K562 (cell line): Measurements from ENCODE around the gene EPHB6. TPM values are rescaled to one million over a fixed set of nuclear protein-coding genes. Genes with fewer than 3 reads are reported as not detected.

ENCODE experiments used
- CBX1 ChIP-seq: sonication (generic); IDR thresholded peaks from 2 replicates; pipeline ENCODE4 v1.6.1; 2016; ENCODE audit warnings: antibody characterized with exemption, low read depth, mild to moderate bottlenecking
- CTCF ChIP-seq, 3 experiments: IDR thresholded peaks in 2 of 3; conservative IDR thresholded peaks in 1 of 3; 2 replicates each; pipeline ENCODE4 v1.5.1; 2011 to 2012; ENCODE audit warnings: low read length in 3 of 3, mild to moderate bottlenecking in 3 of 3, control low read depth in 2 of 3, improper control_type of control experiment in 1 of 3, inconsistent platforms in 1 of 3, low read depth in 1 of 3, mixed read lengths in 1 of 3, moderate library complexity in 1 of 3; ENCODE audit not compliant: insufficient read depth in 2 of 3
- FOXK2 ChIP-seq, 2 experiments: fragments of 450-650 bp; IDR thresholded peaks in 1 of 2; conservative IDR thresholded peaks in 1 of 2; 2 replicates each; pipeline ENCODE4 v1.6.1; 2016; ENCODE audit warnings: low read depth in 2 of 2, mild to moderate bottlenecking in 1 of 2
- GABPB2 ChIP-seq: fragments of 250-450 bp; sonication (Bioruptor Pico); conservative IDR thresholded peaks from 2 replicates; pipeline ENCODE4 v1.5.1; 2021; ENCODE audit warnings: mild to moderate bottlenecking
- JUN ChIP-seq, 2 experiments: sonication (generic) in 1 of 2; formaldehyde crosslinking in 1 of 2; IDR thresholded peaks; 2 replicates each; pipeline versions ENCODE4 v1.6.1 to v1.8.0; 2012 to 2022; ENCODE audit warnings: borderline replicate concordance in 2 of 2, mild to moderate bottlenecking in 2 of 2, improper control_type of control experiment in 1 of 2, low read depth in 1 of 2, low read length in 1 of 2, missing genetic modification reagents in 1 of 2
- KAT7 ChIP-seq: sonication (generic); formaldehyde crosslinking; IDR thresholded peaks from 2 replicates; pipeline ENCODE4 v1.8.0; 2022; ENCODE audit warnings: missing genetic modification reagents, mild to moderate bottlenecking, borderline replicate concordance
- KLF6 ChIP-seq: fragments of 250-450 bp; sonication (Bioruptor Pico); IDR thresholded peaks from 2 replicates; pipeline ENCODE4 v1.4.0; 2020; ENCODE audit warnings: mild to moderate bottlenecking, moderate library complexity, borderline replicate concordance
- MAFK ChIP-seq: IDR thresholded peaks from 2 replicates; pipeline ENCODE4 v1.6.1; 2011; ENCODE audit warnings: low read length, improper control_type of control experiment
- MLLT1 ChIP-seq, 2 experiments: fragments of 450-650 bp; IDR thresholded peaks; 2 replicates each; pipeline ENCODE4 v1.6.1; 2016
- MXD1 ChIP-seq: fragments of 250-450 bp; sonication (Bioruptor Pico); IDR thresholded peaks from 2 replicates; pipeline ENCODE4 v1.8.0; 2021; ENCODE audit warnings: borderline replicate concordance, mild to moderate bottlenecking, moderate library complexity; ENCODE audit not compliant: poor library complexity, severe bottlenecking
- MXI1 ChIP-seq: IDR thresholded peaks from 2 replicates; pipeline ENCODE4 v1.6.1; 2011; ENCODE audit warnings: low read depth, mild to moderate bottlenecking, improper control_type of control experiment, low read length
- NFATC3 ChIP-seq: fragments of 450-650 bp; IDR thresholded peaks from 2 replicates; pipeline ENCODE4 v1.6.1; 2017; ENCODE audit warnings: mild to moderate bottlenecking
- NR0B1 ChIP-seq: fragments of 450-650 bp; IDR thresholded peaks from one replicate; pipeline ENCODE4 v1.6.1; 2018; ENCODE audit warnings: mild to moderate bottlenecking, moderate library complexity; ENCODE audit not compliant: partially characterized antibody
- NR4A1 ChIP-seq, 2 experiments: fragments of 250-450 bp in 1 of 2; fragments of 450-650 bp in 1 of 2; sonication (Bioruptor Pico) in 1 of 2; IDR thresholded peaks; 2 replicates each; pipeline versions ENCODE4 v1.4.0 to v1.6.1; 2016 to 2020; ENCODE audit warnings: mild to moderate bottlenecking in 2 of 2, missing compliant biosample characterization in 1 of 2, missing genetic modification characterization in 1 of 2, moderate library complexity in 1 of 2
- RB1 ChIP-seq: fragments of 450-650 bp; IDR thresholded peaks from 2 replicates; pipeline ENCODE4 v1.6.1; 2017; ENCODE audit warnings: low read depth, mild to moderate bottlenecking
- SNAPC5 ChIP-seq: fragments of 250-450 bp; sonication (Bioruptor Pico); IDR thresholded peaks from 2 replicates; pipeline ENCODE4 v1.8.0; 2021; ENCODE audit warnings: moderate library complexity, mild to moderate bottlenecking, inconsistent platforms
- ZBTB9 ChIP-seq: fragments of 450-650 bp; formaldehyde crosslinking; IDR thresholded peaks from 2 replicates; pipeline ENCODE4 v1.4.0; 2020; ENCODE audit warnings: mild to moderate bottlenecking, moderate library complexity
- ZNF12 ChIP-seq: sonication (generic); formaldehyde crosslinking; IDR thresholded peaks from 2 replicates; pipeline ENCODE4 v1.4.0; 2020; ENCODE audit warnings: mild to moderate bottlenecking, missing genetic modification reagents
- ZNF140 ChIP-seq: fragments of 250-450 bp; sonication (Bioruptor Pico); IDR thresholded peaks from 2 replicates; pipeline ENCODE4 v1.8.0; 2021; ENCODE audit warnings: moderate library complexity, mild to moderate bottlenecking, inconsistent platforms
- ZNF232 ChIP-seq: sonication (generic); formaldehyde crosslinking; IDR thresholded peaks from 2 replicates; pipeline ENCODE4 v1.8.0; 2022; ENCODE audit warnings: mild to moderate bottlenecking, missing genetic modification reagents
- polyA plus RNA-seq, 8 experiments: library from polyadenylated mRNA; depleted of rRNA in 4 of 8; stranded (reverse) in 5 of 8; unstranded in 3 of 8; fragments of >200 nt; fragmentation: Nextera tagmentation in 2 of 8; fragmentation: Illumina TruSeq in 1 of 8; extraction: Ambion mirVana in 2 of 8; extraction: Trizol in 1 of 8; gene quantifications; 2 replicates each; pipeline versions ENCODE4 v1.2.1 to v1.2.3, GENCODE V29; 2011 to 2014; ENCODE audit warnings: inconsistent platforms in 1 of 8, missing spikeins in 1 of 8
- total RNA-seq, 7 experiments: library from RNA; depleted of rRNA in 6 of 7; stranded (reverse); fragments of >200 nt in 6 of 7; fragmentation: Illumina TruSeq in 2 of 7; extraction: Trizol in 2 of 7; gene quantifications; 2 replicates each; pipeline versions ENCODE4 v1.2.1 to v1.2.3, GENCODE V29; 2011 to 2021; ENCODE audit warnings: low replicate concordance in 1 of 7

EPHB6 gene
- total and polyA plus RNA-seq, 9 of the 15 experiments (the other 6 are each of a cell fraction or from before 2014, with no cell fraction given), result 1.4 to 123 (median 7.6) TPM

GRCh38 chr7:142853739-142854371 is 1.0 kb upstream of the EPHB6 start (continued):
- TF ChIP-seq MXD1, result no peak
- TF ChIP-seq SNAPC5 (CRISPR knock-in tag), result no peak
- TF ChIP-seq KAT7 (CRISPR knock-in tag), result no peak
- TF ChIP-seq NR0B1, result no peak
- no peak for TF ChIP-seq JUN (IDR thresholded peaks at IDR 0.05; ENCODE audit: borderline replicate concordance, low read depth, low read length)
- TF ChIP-seq JUN (CRISPR knock-in tag; IDR thresholded peaks at IDR 0.05; ENCODE audit: borderline replicate concordance), result no peak
- no peak for TF ChIP-seq ZNF232 (CRISPR knock-in tag)
- no peak for TF ChIP-seq MAFK
- TF ChIP-seq RB1, result peak; percentile 79
- no peak for TF ChIP-seq MXI1
- TF ChIP-seq MLLT1 (IDR thresholded peaks at IDR 0.05), result no peak
- peak in 1 of 2 experiments; percentile 40; a peak in 1 of 4 replicates for TF ChIP-seq FOXK2 (conservative IDR thresholded peaks at IDR 0.05 in 1 of 2, IDR thresholded peaks at IDR 0.05 in 1 of 2; ENCODE audit: low read depth in 2 of 2)
- TF ChIP-seq NFATC3, result no peak
- no peak for TF ChIP-seq CBX1
- 0 out of 2 replicates have a peak, but pooled peaks have one; percentile 32 for TF ChIP-seq ZNF12 (CRISPR knock-in tag)
- no peak for TF ChIP-seq GABPB2 (CRISPR knock-in tag)
- TF ChIP-seq ZNF140 (CRISPR knock-in tag), result no peak
- TF ChIP-seq NR4A1 (CRISPR knock-in tag; IDR thresholded peaks at IDR 0.05), result no peak
- no peak for TF ChIP-seq NR4A1 (tag; IDR thresholded peaks at IDR 0.05)
- 0 out of 2 replicates have a peak, but pooled peaks have one; percentile 47 for TF ChIP-seq ZBTB9 (CRISPR knock-in tag)
- peak; percentile 92 to 95 (median 93) for TF ChIP-seq CTCF (IDR thresholded peaks at IDR 0.05 in 2 of 3, conservative IDR thresholded peaks at IDR 0.05 in 1 of 3; ENCODE audit: insufficient read depth in 2 of 3, low read depth in 1 of 3, low read length in 3 of 3)
- TF ChIP-seq KLF6 (CRISPR knock-in tag), result no peak
